ENCODE results near the gene DYNC1LI1. TPM values are rescaled to one million over a fixed set of nuclear protein-coding genes. Genes with fewer than 3 reads are reported as not detected.

DYNC1LI1 gene
- total RNA-seq, 4 donors from 2014 or later, result 44.2 to 51.0 (median 47.9) TPM

DNA sequence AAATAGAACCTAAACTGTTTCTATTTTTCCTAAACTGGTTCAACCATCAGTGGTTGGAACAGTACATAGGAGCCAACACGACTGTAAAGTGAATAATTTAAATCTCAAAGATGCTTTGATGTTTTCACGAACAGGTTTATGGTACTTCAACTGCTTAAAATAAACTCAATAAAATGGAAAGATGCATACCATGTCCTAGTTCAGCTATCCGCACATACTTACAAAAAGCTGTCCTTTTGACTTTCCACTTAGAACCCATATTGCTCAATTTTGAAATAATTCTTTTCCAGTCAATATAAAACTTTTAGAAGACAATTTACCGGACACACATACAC is 68.9 kb downstream of the DYNC1LI1 start:
- intact Hi-C loops (cut with DNase I; ENCODE audit: low total_unique reads) (loop anchor here (2.0 kb wide), 2 partner anchors 69 to 183 kb away; partner anchors contain the start of genes CNOT10 and DYNC1LI1), in situ Hi-C loops (cut with MboI; ENCODE audit: low sequenced_read_pairs in 4 of 4) (loop anchor here in 1 of 4 donors (10.0 kb wide), 1 partner anchor 163 kb away; no protein-coding TSS in a partner anchor)
- no peaks in the 10 kb centered on the region for H3K27me3 ChIP-seq
- no peaks in the 10 kb centered on the region for H3K36me3 ChIP-seq
- no peak for TF ChIP-seq POLR2A (IDR thresholded peaks at IDR 0.05)
- TF ChIP-seq, protein P1, sequence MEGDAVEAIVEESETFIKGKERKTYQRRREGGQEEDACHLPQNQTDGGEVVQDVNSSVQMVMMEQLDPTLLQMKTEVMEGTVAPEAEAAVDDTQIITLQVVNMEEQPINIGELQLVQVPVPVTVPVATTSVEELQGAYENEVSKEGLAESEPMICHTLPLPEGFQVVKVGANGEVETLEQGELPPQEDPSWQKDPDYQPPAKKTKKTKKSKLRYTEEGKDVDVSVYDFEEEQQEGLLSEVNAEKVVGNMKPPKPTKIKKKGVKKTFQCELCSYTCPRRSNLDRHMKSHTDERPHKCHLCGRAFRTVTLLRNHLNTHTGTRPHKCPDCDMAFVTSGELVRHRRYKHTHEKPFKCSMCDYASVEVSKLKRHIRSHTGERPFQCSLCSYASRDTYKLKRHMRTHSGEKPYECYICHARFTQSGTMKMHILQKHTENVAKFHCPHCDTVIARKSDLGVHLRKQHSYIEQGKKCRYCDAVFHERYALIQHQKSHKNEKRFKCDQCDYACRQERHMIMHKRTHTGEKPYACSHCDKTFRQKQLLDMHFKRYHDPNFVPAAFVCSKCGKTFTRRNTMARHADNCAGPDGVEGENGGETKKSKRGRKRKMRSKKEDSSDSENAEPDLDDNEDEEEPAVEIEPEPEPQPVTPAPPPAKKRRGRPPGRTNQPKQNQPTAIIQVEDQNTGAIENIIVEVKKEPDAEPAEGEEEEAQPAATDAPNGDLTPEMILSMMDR (IDR thresholded peaks at IDR 0.05 in 4 of 5, conservative IDR thresholded peaks at IDR 0.05 in 1 of 5), result no peak
- peak overlapping the region; percentile 86 to 99 (median 93) for H3K4me3 ChIP-seq
- H3K4me1 ChIP-seq, result peaks cover 9 to 14% of the 10 kb centered on the region in 2 donors
- H3K27ac ChIP-seq, result peak overlapping the region; percentile 91 to 94 (median 94)
- no peak for DNase-seq
- H3K9me3 ChIP-seq, result no peaks in the 10 kb centered on the region
- ATAC-seq, result no peak

DNA sequence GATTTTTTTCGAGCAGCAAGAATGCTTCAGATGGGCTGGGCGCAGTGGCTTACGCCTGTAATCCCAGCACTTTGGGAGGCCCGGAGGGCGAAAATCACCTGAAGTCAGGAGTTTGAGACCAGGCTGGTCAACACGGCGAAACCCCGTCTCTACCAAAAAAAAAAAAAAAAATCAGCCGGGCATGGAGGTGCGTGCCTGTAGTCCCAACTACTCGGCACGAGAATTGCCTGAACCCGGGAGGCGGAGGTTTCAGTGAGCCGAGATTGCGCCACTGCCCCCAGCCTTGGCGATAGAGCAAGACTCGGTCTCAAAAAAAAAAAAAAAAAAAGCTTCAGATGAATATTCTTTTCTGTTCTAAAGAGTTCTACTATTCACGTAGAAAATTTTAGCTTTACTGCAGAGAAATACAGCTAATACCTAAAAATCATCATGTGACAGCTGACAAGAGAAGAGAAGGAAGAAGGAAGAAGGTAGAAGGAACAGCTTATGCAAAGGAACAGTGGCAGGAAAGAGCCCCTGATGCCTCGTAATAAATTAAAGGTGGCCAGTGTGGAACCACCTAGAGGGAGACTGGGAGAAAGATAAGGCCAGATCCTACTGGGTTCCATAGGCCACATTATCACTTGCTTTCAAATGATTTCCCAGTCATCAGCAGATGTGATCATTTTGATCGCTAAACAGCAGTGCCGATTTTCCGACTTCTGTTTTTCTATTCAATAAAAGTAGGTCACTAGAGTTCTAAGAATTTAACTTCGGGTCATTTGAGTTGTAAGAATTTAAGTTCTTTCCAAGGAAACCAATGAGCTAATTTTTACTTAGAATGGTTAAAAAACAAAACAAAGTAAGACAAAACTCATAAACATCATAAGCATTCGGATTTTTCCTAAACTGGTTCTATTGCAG is 69.5 kb downstream of the DYNC1LI1 start:
- H3K27ac ChIP-seq, result peak overlapping the region; percentile 91 to 94 (median 94)
- no peak for DNase-seq
- H3K27me3 ChIP-seq, result no peaks in the 10 kb centered on the region
- no peaks in the 10 kb centered on the region for H3K36me3 ChIP-seq
- no peak for ATAC-seq
- no peak for TF ChIP-seq POLR2A (IDR thresholded peaks at IDR 0.05)
- TF ChIP-seq, protein P1 (IDR thresholded peaks at IDR 0.05 in 4 of 5, conservative IDR thresholded peaks at IDR 0.05 in 1 of 5), result no peak
- peak overlapping the region; percentile 86 to 99 (median 93) for H3K4me3 ChIP-seq
- H3K9me3 ChIP-seq, result no peaks in the 10 kb centered on the region
- intact Hi-C loops (cut with DNase I; ENCODE audit: low total_unique reads), result no loop called here
- in situ Hi-C loops (cut with MboI; ENCODE audit: low sequenced_read_pairs in 4 of 4), result loop anchor here in 1 of 4 donors (10.0 kb wide), 1 partner anchor 164 kb away; no protein-coding TSS in a partner anchor
- peaks cover 9 to 14% of the 10 kb centered on the region in 2 donors for H3K4me1 ChIP-seq

DNA sequence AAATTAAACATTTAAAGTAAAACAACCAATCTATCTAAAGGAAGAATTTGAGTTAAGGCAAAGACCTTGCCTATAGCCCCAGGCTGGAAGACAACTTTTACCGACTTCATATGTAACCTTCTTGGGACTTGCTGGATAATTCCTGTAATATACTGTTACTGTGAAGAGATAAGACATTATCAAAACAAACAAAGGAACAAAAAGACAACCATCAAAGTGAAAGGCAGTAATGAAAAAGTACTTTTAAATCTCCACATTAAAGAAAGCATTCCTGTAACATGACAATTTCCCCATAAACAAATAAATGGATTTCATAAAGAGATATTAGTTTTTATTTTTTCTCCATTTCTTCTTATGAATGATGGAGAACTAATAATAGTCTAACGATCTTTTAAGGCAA is 70.4 kb downstream of the DYNC1LI1 start:
- TF ChIP-seq, protein P1 (IDR thresholded peaks at IDR 0.05 in 4 of 5, conservative IDR thresholded peaks at IDR 0.05 in 1 of 5), result peak in 1 of 5 experiments; percentile 3
- TF ChIP-seq POLR2A (IDR thresholded peaks at IDR 0.05), result no peak
- no peaks in the 10 kb centered on the region for H3K27me3 ChIP-seq
- intact Hi-C loops (cut with DNase I; ENCODE audit: low total_unique reads) (no loop called here), in situ Hi-C loops (cut with MboI; ENCODE audit: low sequenced_read_pairs in 4 of 4) (loop anchor here in 1 of 4 donors (10.0 kb wide), 1 partner anchor 165 kb away; no protein-coding TSS in a partner anchor)
- H3K36me3 ChIP-seq, result no peaks in the 10 kb centered on the region
- no peak overlapping the region for H3K27ac ChIP-seq
- H3K4me3 ChIP-seq, result no peak overlapping the region
- DNase-seq (no peak), ATAC-seq (no peak)
- peaks cover 15 to 16% of the 10 kb centered on the region in 2 donors for H3K4me1 ChIP-seq
- no peaks in the 10 kb centered on the region for H3K9me3 ChIP-seq

DNA sequence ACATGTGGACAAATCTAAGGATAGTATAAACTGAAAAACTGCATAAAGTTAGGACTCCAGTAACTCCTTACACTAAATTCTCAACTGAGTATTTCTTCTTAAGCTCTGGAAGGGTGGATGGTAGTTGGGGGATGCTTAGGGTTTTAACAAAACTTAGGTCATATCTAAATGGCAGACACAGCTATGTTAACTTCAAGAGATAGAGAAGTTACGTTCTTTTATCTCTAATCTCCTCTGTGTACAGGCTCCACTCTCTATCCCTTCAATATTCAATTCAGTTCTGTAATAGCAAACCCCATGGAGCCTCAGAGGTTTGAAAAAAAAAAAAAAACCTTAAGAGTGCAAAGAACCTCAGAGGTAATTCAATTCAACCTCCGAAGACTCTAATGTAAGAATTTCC is 71.1 kb downstream of the DYNC1LI1 start:
- Histone ChIP-seq H3K4me3 (no peak overlapping the region), H3K4me1 (peaks cover 16 to 17% of the 10 kb centered on the region in 2 donors), H3K27me3 (no peaks in the 10 kb centered on the region), H3K27ac (no peak overlapping the region), H3K36me3 (no peaks in the 10 kb centered on the region), H3K9me3 (no peaks in the 10 kb centered on the region)
- in situ Hi-C loops (cut with MboI; ENCODE audit: low sequenced_read_pairs in 4 of 4), result no loop called here
- ATAC-seq, result no peak
- TF ChIP-seq, protein P1 (IDR thresholded peaks at IDR 0.05 in 4 of 5, conservative IDR thresholded peaks at IDR 0.05 in 1 of 5), result no peak
- no peak for TF ChIP-seq POLR2A (IDR thresholded peaks at IDR 0.05)
- DNase-seq, result no peak
- intact Hi-C loops (cut with DNase I; ENCODE audit: low total_unique reads), result no loop called here

Measured in gastrocnemius medialis (tissue), 4 donors.